Suppressor macrophage (primary cell): Measurements from ENCODE around the gene SHLD1.

ENCODE experiments used
- DNase-seq, 4 experiments: peaks; one replicate each; pipeline ENCODE4 v3.0.0-alpha.2; 2020 to 2022

SHLD1 gene

GRCh38 chr20:5821627-5822215 lies 71.5 kb downstream of the SHLD1 start:
- no peak for DNase-seq

GRCh38 chr20:5822569-5822968 lies 72.4 kb downstream of the SHLD1 start:
- peak; percentile 15 to 73 (median 44) for DNase-seq

GRCh38 chr20:5825130-5825719 lies 75.0 kb downstream of the SHLD1 start:
- DNase-seq, result no peak

- no peak for DNase-seq
Measured at GRCh38 chr20:5827098-5827853, 77.1 kb downstream of the SHLD1 start.

GRCh38 chr20:5827861-5828260 lies 77.7 kb downstream of the SHLD1 start:
- DNase-seq, result no peak

- DNase-seq, result no peak
Measured at GRCh38 chr20:5829241-5829809, 79.1 kb downstream of the SHLD1 start.

- no peak for DNase-seq
Measured at GRCh38 chr20:5831539-5832237, 81.5 kb downstream of the SHLD1 start.

- DNase-seq, result no peak
Measured at GRCh38 chr20:5833309-5833941, 83.2 kb downstream of the SHLD1 start.

- no peak for DNase-seq
Measured at GRCh38 chr20:5834436-5835005, 84.3 kb downstream of the SHLD1 start.

GRCh38 chr20:5835321-5835821 lies 85.2 kb downstream of the SHLD1 start:
- peak in 3 of 4 experiments; percentile 20 to 32 (median 30) for DNase-seq

GRCh38 chr20:5835871-5836270 lies 85.7 kb downstream of the SHLD1 start:
- DNase-seq, result peak in 1 of 4 experiments; percentile 10

- no peak for DNase-seq
Measured at GRCh38 chr20:5836569-5836968, 86.4 kb downstream of the SHLD1 start.

- no peak for DNase-seq
Measured at GRCh38 chr20:5840411-5841002, 90.3 kb downstream of the SHLD1 start.

- no peak for DNase-seq
Measured at GRCh38 chr20:5841522-5841921, 91.3 kb downstream of the SHLD1 start.

GRCh38 chr20:5842465-5842864 lies 92.3 kb downstream of the SHLD1 start:
- DNase-seq, result no peak

GRCh38 chr20:5843054-5843592 lies 92.9 kb downstream of the SHLD1 start:
- no peak for DNase-seq

GRCh38 chr20:5844063-5844681 lies 94.0 kb downstream of the SHLD1 start:
- DNase-seq, result no peak

GRCh38 chr20:5845681-5846615 lies 95.7 kb downstream of the SHLD1 start:
- DNase-seq, result no peak

GRCh38 chr20:5848711-5849505 lies 98.7 kb downstream of the SHLD1 start:
- no peak for DNase-seq
